Fibroblast of pulmonary artery (primary cell): ENCODE data around the gene CLIC5.

ENCODE experiments used
- DNase-seq: peaks from one replicate; pipeline ENCODE4 v3.0.0-alpha.2; 2010; ENCODE audit warnings: low read depth
- H3K4me3 ChIP-seq: replicated peaks from 2 replicates; pipeline ENCODE4 v1.5.1; 2011; ENCODE audit warnings: low read depth, mild to moderate bottlenecking, control low read depth, low read length, moderate library complexity
- CTCF ChIP-seq: IDR thresholded peaks from 2 replicates; pipeline ENCODE4 v1.5.1; 2011; ENCODE audit warnings: mild to moderate bottlenecking, control low read depth, low read length, inconsistent platforms; ENCODE audit errors: missing control alignments

Gene CLIC5

GRCh38 chr6:45835721-45836437 lies 179.8 kb downstream of the CLIC5 start:
- H3K4me3 ChIP-seq: no peak overlapping the region
- no peak for TF ChIP-seq CTCF
- DNase-seq: no peak

GRCh38 chr6:45832063-45832462 lies 183.6 kb downstream of the CLIC5 start:
- no peak for TF ChIP-seq CTCF
- H3K4me3 ChIP-seq: no peak overlapping the region
- no peak for DNase-seq
